ENCODE data around the gene OR4C46.
"Not testable (repeated sequence)": the region's sequence is repeated elsewhere in the genome, so short reads cannot be mapped to it uniquely, and the experiment has no call there.

OR4C46 gene

DNA sequence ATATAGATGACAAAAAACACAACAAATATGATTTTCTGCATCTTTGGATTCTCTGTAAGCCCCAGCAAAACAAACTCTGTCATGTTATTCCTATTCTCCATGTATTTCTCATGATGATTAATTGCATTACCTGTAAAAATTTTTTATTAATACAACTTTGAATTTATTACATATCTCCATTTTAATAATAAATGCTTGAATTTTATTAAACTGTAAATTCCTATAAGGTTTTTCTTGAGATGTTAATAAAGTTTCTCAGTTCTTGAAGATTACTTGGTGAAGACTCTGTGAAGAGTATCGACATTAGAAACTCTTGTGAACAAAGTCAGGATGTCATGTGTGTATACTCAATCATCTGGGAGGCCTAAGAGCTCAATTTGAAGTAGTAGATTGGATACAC is at the start of gene OR4C46:
Gene OR4C46, minus strand, starts transcription at position 101 of the 400 bp plus-strand sequence. Its CDS starts 0 bp downstream, at position 101.
- no peak for DNase-seq

DNA sequence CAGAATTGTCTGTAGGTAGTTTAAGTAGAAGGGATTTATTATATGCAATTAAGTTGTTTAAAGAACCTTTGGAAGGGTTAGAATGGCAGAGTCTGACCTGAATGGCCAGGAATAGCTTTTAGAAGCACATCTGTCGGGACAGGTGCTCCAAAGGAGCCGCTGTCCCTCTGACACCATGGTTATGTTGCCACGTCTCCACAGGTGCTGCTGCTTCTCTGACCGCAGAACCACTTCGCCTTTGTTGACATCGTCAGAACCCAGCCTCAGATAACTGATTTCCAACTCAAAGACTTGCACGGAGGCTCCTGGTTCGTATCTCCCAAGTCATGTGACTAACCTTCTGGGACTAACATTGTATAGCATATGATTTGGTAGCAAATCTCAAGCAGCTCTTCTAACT is 41.8 kb upstream of the OR4C46 start:
- DNase-seq, result not testable (repeated sequence)

DNA sequence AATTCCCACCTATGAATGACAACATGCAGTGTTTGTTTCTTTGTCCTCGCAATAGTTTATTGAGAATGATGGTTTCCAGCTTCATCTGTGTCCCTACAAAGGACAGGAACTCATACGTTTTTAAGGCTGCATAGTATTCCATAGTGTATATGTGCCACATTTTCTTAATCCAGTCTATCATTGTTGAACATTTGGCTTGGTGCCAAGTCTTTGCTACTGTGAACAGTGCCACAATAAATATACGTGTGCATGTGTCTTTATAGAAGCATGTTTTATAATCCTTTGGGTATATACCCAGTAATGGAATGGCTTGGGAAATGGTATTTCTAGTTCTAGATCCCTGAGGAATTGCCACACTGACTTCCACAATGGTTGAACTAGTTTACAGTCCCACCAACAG is 42.4 kb downstream of the OR4C46 start:
- not testable (repeated sequence) for DNase-seq

DNA sequence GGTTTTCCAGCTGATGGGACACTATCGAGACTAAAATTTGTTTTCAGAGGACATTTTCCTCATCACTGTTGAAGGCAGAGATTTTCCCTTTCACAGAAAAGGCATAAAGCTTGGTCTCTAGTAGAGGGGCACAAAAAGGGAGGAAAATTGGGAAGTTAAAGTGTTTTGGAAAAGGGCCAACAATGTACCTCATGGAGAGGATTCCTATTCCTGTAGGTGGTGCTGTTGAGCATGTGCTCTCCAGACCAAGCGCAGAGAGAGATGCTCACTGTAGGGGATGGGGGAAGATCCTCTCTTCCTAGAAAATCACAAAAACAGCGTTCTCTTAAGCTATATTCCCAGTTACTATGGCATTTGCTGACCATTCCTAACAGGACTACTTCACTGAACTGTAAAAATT is 44.9 kb downstream of the OR4C46 start:
- DNase-seq, result no peak

DNA sequence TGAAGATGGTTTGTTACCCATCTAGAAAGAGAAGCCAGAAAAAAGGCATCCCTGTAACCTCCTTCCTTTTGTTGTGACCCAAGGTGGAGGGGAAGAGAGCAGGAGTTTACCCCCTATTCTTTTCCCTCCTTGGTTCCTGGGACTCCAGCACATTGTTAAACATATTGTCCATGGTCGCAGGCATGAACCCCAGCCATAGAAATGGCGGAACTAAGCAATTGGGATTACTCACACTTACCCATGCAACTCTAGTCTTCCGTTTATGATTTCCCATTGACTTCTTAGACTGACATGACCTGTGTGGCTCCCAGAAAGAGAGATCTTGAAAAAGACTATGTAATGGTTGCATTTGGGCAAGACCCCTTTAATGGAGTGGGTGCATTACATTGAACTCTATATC is 45.4 kb downstream of the OR4C46 start:
- no peak for DNase-seq
